Pancreas (tissue), 10 donors: ENCODE measurements around the gene RPEL1. TPM values are rescaled to one million over a fixed set of nuclear protein-coding genes. Genes with fewer than 3 reads are reported as not detected.
"Not testable (repeated sequence)": the region's sequence is repeated elsewhere in the genome, so short reads cannot be mapped to it uniquely, and the experiment has no call there.

ENCODE experiments used
- ATAC-seq, 4 donors: fragments of 200-7000 bp; cut with Tn5 transposase; one replicate each; pipeline versions ENCODE4 v1.8.0 to v1.9.1; 2020; ENCODE audit warnings: mild to moderate bottlenecking in 4 of 4, moderate library complexity in 4 of 4
- DNase-seq, 6 donors: peaks; one replicate each; pipeline ENCODE4 v3.0.0-alpha.2; 2020
- FAIRE-seq: peaks from 2 replicates; lab custom pipeline; 2012; peaks lifted over from hg19 to GRCh38; lab: Jason Lieb, UNC
- H3K27ac ChIP-seq, 4 donors: fragments of 200-600 bp; sonication (generic); 1 replicate in 3 of 4; 2 replicates in 1 of 4; pipeline versions ENCODE4 v1.5.0 to v1.8.0; 2020
- H3K27me3 ChIP-seq, 4 donors: fragments of 200-600 bp; one replicate each; pipeline ENCODE4 v1.8.0; 2021
- H3K36me3 ChIP-seq, 3 donors: fragments of 200-600 bp; sonication (generic) in 1 of 3; one replicate each; pipeline versions ENCODE4 v1.5.0 to v1.8.0; 2020 to 2021
- H3K4me1 ChIP-seq, 3 donors: fragments of 200-600 bp; one replicate each; pipeline ENCODE4 v1.8.0; 2021
- H3K4me3 ChIP-seq, 4 donors: fragments of 200-600 bp; sonication (generic) in 2 of 4; one replicate each; pipeline versions ENCODE4 v1.5.0 to v1.8.0; 2020 to 2021
- H3K9me3 ChIP-seq, 4 donors: fragments of 200-600 bp; one replicate each; pipeline ENCODE4 v1.8.0; 2021
- CTCF ChIP-seq, 4 donors: fragments of 200-600 bp; sonication (generic) in 3 of 4; IDR thresholded peaks; one replicate each; pipeline versions ENCODE4 v1.5.0 to v1.8.0; 2021; ENCODE audit warnings: antibody characterized with exemption in 4 of 4
- WGBS, 2 donors: extraction: QIAGEN DNeasy Blood & Tissue Kit; methylation state at CpG; one replicate each; pipeline ENCODE4 v1.1.7; 2013; 5-methylcytosine and 5-hydroxymethylcytosine counted together
- intact Hi-C, 3 donors: fragments of 100-400 bp; cut with DNase I; formaldehyde crosslinking; loops; one replicate each; pipeline versions ENCODE4 v1.11.1 to v1.14.2; 2022
- polyA plus RNA-seq, 2 donors: library from polyadenylated mRNA; stranded (reverse); fragments of 200-250 nt; gene quantifications; one replicate each; pipeline ENCODE4 v1.2.3, GENCODE V29; 2013
- total RNA-seq, 6 donors: library from RNA; stranded (reverse); fragmentation: NEBNext Ultra II Directional in 4 of 6; extraction: Animal tissue kit (Norgen Biotek cat#: 25700) in 4 of 6; gene quantifications; one replicate each; pipeline versions ENCODE4 v1.2.1 to v1.2.4, GENCODE V29; 2021 to 2023
- donor health status: healthy with polysubstance abuse.
- donor health status: DM: no; HTN: no; CAD: no; lungs with moderate emphysema.
- donor health status: DM: no; HTN: no; CAD: no.
- donor health status: control.
- donor health status: control.
- donor health status: Bipolar disorder and iron deficiency.
- donor health status: DM: yes; HTN: yes; CAD: no.
- donor health status: DM: no; HTN: no; CAD: no.
- donor health status: DM: no; HTN: no; CAD: no.
- donor health status: DM: yes; HTN: yes; CAD: no.

Gene RPEL1
- total and polyA plus RNA-seq, 8 donors = not detected

- Histone ChIP-seq H3K36me3 (no peaks in the 10 kb centered on the region), H3K27me3 (no peaks in the 10 kb centered on the region), H3K27ac (no peak overlapping the region), H3K4me3 (no peak overlapping the region), H3K9me3 (no peaks in the 10 kb centered on the region), H3K4me1 (no peaks in the 10 kb centered on the region)
- TF ChIP-seq CTCF (IDR thresholded peaks at IDR 0.05) = no peak
- intact Hi-C loops = no loop called here
- 66 to 68% methylated on average over 2 of the region's 2 CpGs for WGBS, 2 donors
- no peak for FAIRE-seq
- ATAC-seq = no peak
- DNase-seq = no peak
These were observed 38.5 kb upstream of the RPEL1 start for GRCh38 chr10:103207141-103207540.

- H3K36me3 ChIP-seq, H3K4me1 ChIP-seq, H3K27me3 ChIP-seq, H3K27ac ChIP-seq, FAIRE-seq, ATAC-seq, DNase-seq, intact Hi-C loops, H3K9me3 ChIP-seq, H3K4me3 ChIP-seq: not testable (repeated sequence)
- 60 to 70% methylated on average over 3 of the region's 3 CpGs for WGBS, 2 donors
These were observed 38.0 kb upstream of the RPEL1 start for GRCh38 chr10:103207643-103208042.

- H3K27me3 ChIP-seq, DNase-seq, H3K27ac ChIP-seq, H3K4me1 ChIP-seq, H3K36me3 ChIP-seq, H3K9me3 ChIP-seq, intact Hi-C loops, FAIRE-seq, H3K4me3 ChIP-seq, ATAC-seq: not testable (repeated sequence)
- WGBS, 2 donors = 87 to 88% methylated on average over 4 of the region's 4 CpGs
These were observed 35.4 kb upstream of the RPEL1 start for GRCh38 chr10:103210262-103210661.

- Histone ChIP-seq H3K27me3 (no peaks in the 10 kb centered on the region), H3K4me3 (no peak overlapping the region), H3K4me1 (no peaks in the 10 kb centered on the region), H3K36me3 (no peaks in the 10 kb centered on the region), H3K9me3 (no peaks in the 10 kb centered on the region), H3K27ac (no peak overlapping the region)
- DNase-seq = no peak
- FAIRE-seq = no peak
- no peak for TF ChIP-seq CTCF (IDR thresholded peaks at IDR 0.05)
- intact Hi-C loops = no loop called here
- 87 to 88% methylated on average over 5 of the region's 5 CpGs for WGBS, 2 donors
- ATAC-seq = no peak
These were observed 30.1 kb upstream of the RPEL1 start for GRCh38 chr10:103215601-103216000.

GRCh38 chr10:103216362-103216761, 29.3 kb upstream of the RPEL1 start:
- intact Hi-C loops, H3K36me3 ChIP-seq, FAIRE-seq, H3K27me3 ChIP-seq, H3K4me3 ChIP-seq, H3K9me3 ChIP-seq, DNase-seq, ATAC-seq, H3K27ac ChIP-seq, H3K4me1 ChIP-seq: not testable (repeated sequence)
- WGBS, 2 donors = 46 to 48% methylated on average over 4 of the region's 4 CpGs

- no peak for DNase-seq
- intact Hi-C loops = no loop called here
- no peak for ATAC-seq
- no peak for FAIRE-seq
- Histone ChIP-seq H3K27ac (no peak overlapping the region), H3K4me1 (no peaks in the 10 kb centered on the region), H3K27me3 (no peaks in the 10 kb centered on the region), H3K4me3 (no peak overlapping the region), H3K9me3 (no peaks in the 10 kb centered on the region), H3K36me3 (no peaks in the 10 kb centered on the region)
- 87 to 88% methylated on average over 4 of the region's 4 CpGs for WGBS, 2 donors
- no peak for TF ChIP-seq CTCF (IDR thresholded peaks at IDR 0.05)
These were observed 21.6 kb upstream of the RPEL1 start for GRCh38 chr10:103224133-103224532.

GRCh38 chr10:103224721-103225120, 21.0 kb upstream of the RPEL1 start:
- FAIRE-seq, H3K4me1 ChIP-seq, ATAC-seq, H3K27me3 ChIP-seq, DNase-seq, H3K27ac ChIP-seq, intact Hi-C loops, H3K9me3 ChIP-seq, H3K36me3 ChIP-seq, H3K4me3 ChIP-seq: not testable (repeated sequence)
- WGBS, 2 donors = 83 to 93% methylated on average over 5 of the region's 5 CpGs
